ENCODE results near the gene VAMP1.

- TF ChIP-seq POLR2A (IDR thresholded peaks at IDR 0.05; ENCODE audit: low read length) (peak; percentile 99), GATA1 (IDR thresholded peaks at IDR 0.05; ENCODE audit: low read depth, low read length) (no peak)
These were observed at the start of gene VAMP1 for GRCh38 chr12:6470375-6471163.

Measured in erythroblast (primary cell).